Heart right ventricle (tissue), 16 donors: ENCODE data around the gene CYP2S1. TPM values are rescaled to one million over a fixed set of nuclear protein-coding genes. Genes with fewer than 3 reads are reported as not detected.

Experiments
- ATAC-seq, 8 donors: fragments of 200-7000 bp; cut with Tn5 transposase; one replicate each; pipeline ENCODE4 v1.9.1; 2020; ENCODE audit warnings: mild to moderate bottlenecking in 8 of 8, moderate library complexity in 8 of 8, moderate number of reproducible peaks in 1 of 8
- DNase-seq, 2 donors: peaks; one replicate each; pipeline ENCODE4 v3.0.0-alpha.2; 2020
- H3K27ac ChIP-seq, 10 donors: fragments of 200-600 bp; sonication (generic) in 2 of 10; one replicate each; pipeline versions ENCODE4 v1.5.0 to v1.8.0; 2020 to 2022; ENCODE audit warnings: mild to moderate bottlenecking in 3 of 10
- H3K27me3 ChIP-seq, 7 donors: fragments of 200-600 bp; one replicate each; pipeline ENCODE4 v1.8.0; 2021 to 2022; ENCODE audit warnings: mild to moderate bottlenecking in 2 of 7
- H3K36me3 ChIP-seq, 9 donors: fragments of 200-600 bp; sonication (generic) in 1 of 9; one replicate each; pipeline versions ENCODE4 v1.5.0 to v1.8.0; 2020 to 2022; ENCODE audit warnings: mild to moderate bottlenecking in 2 of 9
- H3K4me1 ChIP-seq, 9 donors: fragments of 200-600 bp; sonication (generic) in 1 of 9; one replicate each; pipeline versions ENCODE4 v1.5.0 to v1.8.0; 2020 to 2022; ENCODE audit warnings: mild to moderate bottlenecking in 4 of 9
- H3K4me3 ChIP-seq, 10 donors: fragments of 200-600 bp; sonication (generic) in 2 of 10; one replicate each; pipeline versions ENCODE4 v1.5.0 to v1.8.0; 2020 to 2022; ENCODE audit warnings: mild to moderate bottlenecking in 7 of 10, moderate library complexity in 2 of 10
- H3K9me3 ChIP-seq, 11 donors: fragments of 200-600 bp in 10 of 11; sonication (generic) in 2 of 11; one replicate each; pipeline versions ENCODE4 v1.5.0 to v1.8.0; 2013 to 2022; ENCODE audit warnings: mild to moderate bottlenecking in 2 of 11, control low read depth in 1 of 11, moderate library complexity in 1 of 11
- WGBS, 2 donors: extraction: QIAGEN DNeasy Blood & Tissue Kit; methylation state at CpG; one replicate each; pipeline ENCODE4 v1.1.7; 2013; ENCODE audit warnings: inconsistent platforms in 1 of 2; 5-methylcytosine and 5-hydroxymethylcytosine counted together
- intact Hi-C, 10 donors: fragments of 100-400 bp; cut with DNase I; formaldehyde crosslinking; loops; one replicate each; pipeline versions ENCODE4 v1.11.1 to v1.14.2; 2022
- polyA plus RNA-seq, 2 donors: library from polyadenylated mRNA; stranded (reverse); fragments of 200-250 nt; gene quantifications; one replicate each; pipeline ENCODE4 v1.2.3, GENCODE V29; 2013
- total RNA-seq, 10 donors: library from RNA; stranded (reverse); fragmentation: NEBNext Ultra II Directional in 3 of 10; extraction: Animal tissue kit (Norgen Biotek cat#: 25700) in 3 of 10; gene quantifications; one replicate each; pipeline versions ENCODE4 v1.2.1 to v1.2.4, GENCODE V29; 2021 to 2023
- TF ChIP-seq, protein P1 (sequence below), 9 donors: fragments of 200-600 bp; sonication (generic) in 2 of 9; IDR thresholded peaks; one replicate each; pipeline versions ENCODE4 v1.5.0 to v1.8.0; 2021 to 2022; ENCODE audit warnings: antibody characterized with exemption in 9 of 9, mild to moderate bottlenecking in 5 of 9, moderate library complexity in 1 of 9
- donor health status: Arrhythmogenic right ventricular cardiomyopathy.
- donor health status: ischemic (EF 13 %, LVEDD 7.1; RV severe dilation, severe dysfunction).
- donor health status: healthy with polysubstance abuse.
- donor health status: DM: no; HTN: yes; CAD: no.
- donor health status: DM: no; HTN: no; CAD: no.
- donor health status: ischemic (EF 25% LVEDD 6.9; RV normal size, moderate dysfunction).
- donor health status: ischemic (EF 25% LVEDD 5.7; RV mildly dilated, moderate dysfunction).
- donor health status: healthy.
- donor health status: DM: yes; HTN: yes; CAD: no.
- donor health status: Ischemic cardiomyopathy.
- donor health status: ischemic (EF 35%, LVEDD 5.7; RV mildly dilated, moderate dysfunction).
- donor health status: nonischemic (EF 11% LVEDD 7.7; RV severe dilation, severe dysfunction).
- donor health status: DM: yes; HTN: yes; CAD: no.
- donor health status: PGD.
- donor health status: ischemic (EF 29% LVEDD 5.4; RV normal size, mild dysfunction).
- donor health status: nonischemic (EF 23%, LVEDD 6.1; RV moderate dilation, normal function).

CYP2S1 gene
- total and polyA plus RNA-seq, 12 donors, result 0.29 to 1.1 (median 0.44) TPM; not detected in 5

DNA sequence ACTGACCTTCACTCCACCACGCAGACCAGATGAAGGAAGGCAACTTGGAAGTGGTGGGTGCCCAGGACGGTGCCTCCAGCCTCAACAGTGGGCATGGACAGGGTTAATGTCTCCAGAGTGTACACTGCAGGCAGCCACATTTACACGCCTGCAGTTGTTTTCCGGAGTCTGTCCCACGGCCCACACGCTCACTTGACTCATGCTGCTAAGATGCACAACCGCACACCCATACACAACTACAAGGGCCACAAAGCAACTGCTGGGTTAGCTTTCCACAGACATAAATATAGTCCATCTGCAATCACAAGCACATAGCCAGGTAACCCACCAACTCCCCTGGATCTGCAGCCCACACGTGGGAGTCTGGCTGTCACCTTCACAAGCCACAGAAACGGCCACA, 13.4 kb downstream of the CYP2S1 start:
- peak overlapping the region in 6 of 10 donors; percentile 63 to 75 (median 70) for H3K27ac ChIP-seq

DNA sequence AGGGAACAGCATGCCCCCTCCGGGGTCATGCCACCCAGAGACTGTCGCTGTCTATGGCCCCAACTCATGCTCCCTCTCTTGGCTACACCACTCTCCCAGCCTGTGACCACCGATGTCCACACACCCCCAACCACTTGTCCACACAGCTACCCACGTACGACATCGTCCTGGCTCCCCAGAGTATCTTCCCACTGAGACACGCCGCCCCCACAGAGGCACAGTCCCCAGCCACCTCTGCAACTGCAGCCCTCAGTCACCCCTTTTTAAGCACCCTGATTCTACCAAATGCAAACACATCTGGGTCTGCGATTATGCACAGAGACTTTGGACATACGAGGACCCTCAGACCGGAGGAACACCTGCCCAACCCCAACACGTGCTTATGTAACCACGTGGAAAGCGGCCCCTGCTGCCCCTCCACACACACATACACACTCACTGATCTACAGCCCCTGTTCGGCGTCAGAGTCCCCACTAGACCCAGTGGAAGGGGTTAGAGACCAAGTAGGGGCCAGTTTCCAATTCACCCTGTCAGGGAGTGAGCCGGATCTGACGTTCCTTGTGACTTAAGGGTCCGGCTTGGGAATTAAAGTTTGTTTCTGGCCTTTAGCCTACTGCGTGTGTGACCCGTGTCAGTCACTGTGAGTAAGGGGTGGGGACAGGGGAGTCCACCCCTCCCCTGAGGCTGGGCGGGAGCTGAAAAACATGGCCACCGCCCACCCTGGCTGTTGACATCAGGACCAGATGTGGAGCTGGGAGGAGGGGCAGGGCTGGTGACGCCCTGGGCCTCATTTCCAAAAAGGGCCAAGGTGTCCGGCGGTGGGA, 14.1 kb downstream of the CYP2S1 start:
- ATAC-seq, result peak; percentile 75 to 92 (median 90)
- intact Hi-C loops, result loop anchor here in 4 of 10 donors (5.0 to 10.0 kb wide), 4 partner anchors 50 to 368 kb away; partner anchors contain the start of genes CEACAM21 (in 1 of the 4), DMAC2 (in 1 of the 4) and TGFB1 (in 1 of the 4)

More for the DNA sequence above, 13.4 kb downstream of the CYP2S1 start:
- Histone ChIP-seq H3K27me3 (no peaks in the 10 kb centered on the region), H3K36me3 (no peaks in the 10 kb centered on the region), H3K4me1 (peaks cover 0 to 19% (median 0%) of the 10 kb centered on the region in 9 donors), H3K4me3 (no peak overlapping the region), H3K9me3 (no peaks in the 10 kb centered on the region)
- TF ChIP-seq, protein P1, sequence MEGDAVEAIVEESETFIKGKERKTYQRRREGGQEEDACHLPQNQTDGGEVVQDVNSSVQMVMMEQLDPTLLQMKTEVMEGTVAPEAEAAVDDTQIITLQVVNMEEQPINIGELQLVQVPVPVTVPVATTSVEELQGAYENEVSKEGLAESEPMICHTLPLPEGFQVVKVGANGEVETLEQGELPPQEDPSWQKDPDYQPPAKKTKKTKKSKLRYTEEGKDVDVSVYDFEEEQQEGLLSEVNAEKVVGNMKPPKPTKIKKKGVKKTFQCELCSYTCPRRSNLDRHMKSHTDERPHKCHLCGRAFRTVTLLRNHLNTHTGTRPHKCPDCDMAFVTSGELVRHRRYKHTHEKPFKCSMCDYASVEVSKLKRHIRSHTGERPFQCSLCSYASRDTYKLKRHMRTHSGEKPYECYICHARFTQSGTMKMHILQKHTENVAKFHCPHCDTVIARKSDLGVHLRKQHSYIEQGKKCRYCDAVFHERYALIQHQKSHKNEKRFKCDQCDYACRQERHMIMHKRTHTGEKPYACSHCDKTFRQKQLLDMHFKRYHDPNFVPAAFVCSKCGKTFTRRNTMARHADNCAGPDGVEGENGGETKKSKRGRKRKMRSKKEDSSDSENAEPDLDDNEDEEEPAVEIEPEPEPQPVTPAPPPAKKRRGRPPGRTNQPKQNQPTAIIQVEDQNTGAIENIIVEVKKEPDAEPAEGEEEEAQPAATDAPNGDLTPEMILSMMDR (IDR thresholded peaks at IDR 0.05), result no peak
- DNase-seq, result no peak
- no peak for ATAC-seq
- WGBS, 2 donors, result 70 to 71% methylated on average over 9 of the region's 9 CpGs
- intact Hi-C loops, result loop anchor here in 4 of 10 donors (5.0 to 10.0 kb wide), 4 partner anchors 51 to 368 kb away; partner anchors contain the start of genes CEACAM21 (in 1 of the 4), DMAC2 (in 1 of the 4) and TGFB1 (in 1 of the 4)

DNA sequence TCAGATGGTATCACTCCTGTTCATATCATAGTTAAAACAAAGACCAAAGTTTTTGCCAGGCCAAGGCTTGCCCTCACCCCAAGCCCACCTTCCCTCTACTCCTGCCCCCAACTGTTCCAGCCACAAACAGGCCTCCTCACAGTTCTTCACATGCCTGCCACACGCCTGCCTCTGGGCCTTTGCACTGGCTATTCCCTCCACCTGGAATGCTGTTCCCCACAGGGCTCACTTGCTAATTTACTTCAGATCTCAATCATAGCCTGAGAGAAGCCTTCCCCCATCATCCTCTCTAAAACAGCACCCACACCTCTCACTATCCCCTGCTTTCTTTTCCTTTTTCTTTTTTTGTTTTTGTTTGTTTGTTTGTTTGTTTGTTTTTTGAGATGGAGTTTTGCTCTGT, 21.1 kb downstream of the CYP2S1 start:
- no peak for DNase-seq
- no peak overlapping the region for H3K27ac ChIP-seq
- intact Hi-C loops, result no loop called here

More for the DNA sequence above, 14.1 kb downstream of the CYP2S1 start:
- Histone ChIP-seq H3K9me3 (no peaks in the 10 kb centered on the region), H3K27me3 (no peaks in the 10 kb centered on the region), H3K4me3 (peak overlapping the region in 5 of 10 donors; percentile 5 to 27 (median 19)), H3K36me3 (no peaks in the 10 kb centered on the region), H3K4me1 (peaks cover 0 to 19% (median 0%) of the 10 kb centered on the region in 9 donors), H3K27ac (peak overlapping the region; percentile 51 to 76 (median 70))
- TF ChIP-seq, protein P1 (IDR thresholded peaks at IDR 0.05), result no peak
- 53 to 54% methylated on average over 26 of the region's 26 CpGs for WGBS, 2 donors
- DNase-seq, result peak; percentile 84

DNA sequence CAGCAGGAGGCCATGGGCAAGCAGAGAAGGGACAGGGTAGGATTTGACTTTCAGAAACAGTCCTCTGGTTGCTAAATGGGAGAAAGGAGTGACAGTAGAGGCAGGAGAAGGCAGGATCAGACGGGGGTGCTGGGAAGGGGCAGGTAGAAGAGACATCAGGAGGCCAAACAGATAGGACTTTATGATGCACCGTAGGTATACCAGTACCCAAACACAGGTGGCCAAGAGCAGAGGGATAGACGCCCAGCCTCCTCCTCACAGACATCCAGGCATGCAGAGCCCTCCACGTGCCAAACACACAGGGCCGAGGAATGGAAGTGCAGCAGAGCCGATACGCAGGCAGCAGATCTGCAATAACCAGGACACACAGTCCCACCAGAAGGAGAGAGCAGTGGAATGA, 24.7 kb downstream of the CYP2S1 start:
- Histone ChIP-seq H3K27ac (peak overlapping the region in 6 of 10 donors; percentile 90 to 96 (median 94)), H3K4me1 (peaks cover 0 to 14% (median 3%) of the 10 kb centered on the region in 9 donors), H3K27me3 (peaks cover 0 to 31% (median 5%) of the 10 kb centered on the region in 7 donors), H3K4me3 (peak overlapping the region in 1 of 10 donors; percentile 68), H3K9me3 (no peaks in the 10 kb centered on the region), H3K36me3 (peaks cover 0 to 16% (median 0%) of the 10 kb centered on the region in 9 donors)
- WGBS, 2 donors, result 70 to 76% methylated on average over 7 of the region's 7 CpGs
- intact Hi-C loops, result loop anchor here in 1 of 10 donors (5.0 kb wide), 1 partner anchor 35 kb away; no protein-coding TSS in a partner anchor
- TF ChIP-seq, protein P1 (IDR thresholded peaks at IDR 0.05), result no peak
- ATAC-seq (no peak), DNase-seq (no peak)

More for the DNA sequence above, 21.1 kb downstream of the CYP2S1 start:
- WGBS, 2 donors, result 79 to 97% methylated on average over 1 of the region's 1 CpG
- Histone ChIP-seq H3K9me3 (no peaks in the 10 kb centered on the region), H3K4me1 (peaks cover 0 to 6% (median 0%) of the 10 kb centered on the region in 9 donors), H3K27me3 (peaks cover 0 to 15% (median 5%) of the 10 kb centered on the region in 7 donors), H3K36me3 (no peaks in the 10 kb centered on the region), H3K4me3 (no peak overlapping the region)
- TF ChIP-seq, protein P1 (IDR thresholded peaks at IDR 0.05), result no peak
- ATAC-seq, result no peak
